NCI-H187 treated with DMSO at 0.1 percent for 48 hours (cell line): ENCODE measurements around the gene S100A2.

Experiments
- DNase-seq: peaks from one replicate; lab custom pipeline; 2025; lab: John Stamatoyannopoulos, UW

The S100A2 gene

DNA sequence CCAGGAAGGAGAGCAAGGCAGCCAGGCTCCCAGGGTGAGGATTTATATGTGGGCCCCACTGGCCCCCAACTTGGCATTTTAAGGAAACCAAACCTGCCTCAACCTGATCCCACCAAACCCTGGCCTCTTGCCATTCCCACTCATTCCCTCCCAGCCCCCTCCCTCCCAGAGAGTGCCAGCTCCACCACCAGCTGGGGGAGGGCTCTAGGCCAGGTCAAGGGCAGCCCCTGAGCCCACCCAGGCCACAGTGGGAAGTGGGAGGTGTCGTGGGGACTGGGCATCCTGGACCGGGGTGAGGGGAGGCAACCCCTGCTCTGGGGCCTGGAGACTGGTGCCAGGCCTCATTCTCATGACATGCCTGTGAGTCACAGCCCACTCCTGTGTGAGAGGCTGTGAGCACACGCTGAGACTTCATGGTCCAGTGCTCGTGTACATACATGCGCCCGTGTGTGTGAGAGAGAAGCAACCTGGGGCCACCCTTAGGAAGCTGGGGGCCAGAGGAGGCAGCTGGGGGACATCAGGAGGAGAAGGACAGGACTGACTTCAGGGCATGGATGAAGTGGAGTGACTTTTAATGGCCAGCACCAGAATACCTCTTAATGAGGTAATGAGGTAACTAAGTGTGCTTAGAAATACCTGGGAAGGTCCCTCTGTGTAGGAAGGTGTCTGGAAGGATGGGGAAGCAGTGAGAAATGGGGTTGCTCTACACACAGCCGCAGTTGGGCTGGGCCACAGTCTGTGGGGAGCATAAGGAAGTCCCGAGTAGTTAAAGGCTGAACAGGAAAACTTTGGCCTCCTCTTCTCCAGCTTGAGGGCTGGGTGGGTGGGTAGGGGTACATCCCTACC lies at the start of gene S100A2:
TSS of gene S100A2 (minus strand) at position 316 of the 846 bp plus-strand sequence. CDS start 1,967 bp downstream, outside the sequence.
- no peak for DNase-seq

DNA sequence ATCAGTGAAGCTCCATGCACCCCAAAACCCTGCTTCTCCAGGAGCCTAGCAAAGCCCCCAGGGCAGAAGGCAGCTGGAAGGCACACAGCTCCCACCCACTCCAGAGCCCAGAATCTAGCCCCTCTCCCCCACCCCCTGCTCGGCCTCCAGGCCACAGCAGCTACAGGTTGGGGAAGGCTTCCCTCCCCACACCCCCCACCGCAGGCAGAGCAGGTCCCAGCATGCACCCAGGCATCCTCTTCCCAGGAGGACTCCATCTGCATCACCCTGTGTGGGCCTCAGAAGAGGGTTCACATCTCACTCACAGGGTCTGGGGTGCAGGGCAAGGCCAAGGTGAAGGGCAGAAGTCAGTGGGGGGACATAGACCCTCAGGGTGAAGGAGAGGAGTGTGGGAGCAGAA lies 49.8 kb upstream of the S100A2 start:
- no peak for DNase-seq

DNA sequence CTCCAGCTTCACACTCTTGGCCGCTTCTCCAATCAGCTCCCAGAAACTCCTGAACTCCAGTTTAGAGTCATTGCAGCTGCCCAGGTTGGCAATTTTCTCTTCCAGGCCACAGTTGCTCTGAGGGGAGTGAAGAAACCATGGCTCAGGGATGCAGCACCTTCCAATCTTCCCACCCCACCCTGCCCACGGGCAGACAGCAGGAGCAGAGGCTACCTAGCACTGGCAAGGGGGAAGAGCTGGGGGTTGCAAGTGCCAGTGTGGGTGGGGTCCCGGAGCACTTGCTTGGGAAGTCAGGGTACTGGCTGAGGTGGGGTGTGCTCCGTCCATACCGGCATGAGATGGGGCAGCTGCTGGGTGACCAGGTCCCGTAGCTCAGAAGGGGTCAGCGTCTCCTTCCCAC lies 49.3 kb upstream of the S100A2 start:
- no peak for DNase-seq

DNA sequence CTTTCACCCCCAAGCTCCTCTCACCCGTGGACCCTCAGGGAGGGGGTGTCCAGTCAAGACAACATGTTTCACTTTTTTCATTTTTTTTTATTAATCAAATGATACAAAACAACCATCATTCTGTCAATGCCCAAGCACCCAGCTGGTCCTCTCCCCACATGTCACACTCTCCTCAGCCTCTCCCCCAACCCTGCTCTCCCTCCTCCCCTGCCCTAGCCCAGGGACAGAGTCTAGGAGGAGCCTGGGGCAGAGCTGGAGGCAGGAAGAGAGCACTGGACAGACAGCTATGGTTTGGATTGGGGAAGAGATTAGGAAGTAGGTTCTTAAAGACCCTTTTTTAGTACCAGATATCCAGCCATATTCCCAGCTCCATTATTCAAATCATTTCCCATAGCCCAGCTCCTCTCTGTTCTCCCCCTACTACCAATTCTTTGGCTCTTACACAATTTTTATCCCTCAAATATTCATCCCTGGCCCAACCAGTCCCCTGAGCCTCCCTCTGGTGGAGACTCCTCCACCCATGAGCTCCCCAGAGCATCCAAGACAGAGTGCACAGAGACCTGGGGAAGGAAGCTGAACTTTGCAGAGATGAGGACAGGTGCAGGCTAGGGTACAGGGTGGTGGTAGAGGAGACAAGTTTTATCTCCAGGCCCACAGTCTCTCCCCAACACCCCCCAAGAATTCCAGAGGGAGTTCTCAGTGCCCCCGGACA lies 48.7 kb upstream of the S100A2 start:
- no peak for DNase-seq

DNA sequence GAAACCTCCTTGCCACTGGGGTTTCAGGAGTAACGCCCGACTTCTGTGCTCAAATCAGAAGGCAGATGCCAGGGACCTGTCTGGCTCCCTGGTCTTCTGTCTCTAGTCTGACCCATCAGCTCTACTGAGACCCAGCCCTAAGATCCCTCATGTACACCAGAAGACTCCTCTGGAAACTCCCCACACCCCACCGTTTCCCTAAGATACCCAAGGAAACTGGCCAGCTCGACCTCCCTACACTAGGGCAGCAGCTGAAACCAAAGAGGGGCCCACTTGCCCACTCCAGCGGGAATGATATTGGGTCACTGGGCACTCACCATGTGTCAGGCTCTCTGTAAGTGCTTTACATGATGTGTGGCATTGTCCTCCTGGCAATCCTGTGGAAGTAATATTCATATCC lies 47.8 kb upstream of the S100A2 start:
- no peak for DNase-seq

DNA sequence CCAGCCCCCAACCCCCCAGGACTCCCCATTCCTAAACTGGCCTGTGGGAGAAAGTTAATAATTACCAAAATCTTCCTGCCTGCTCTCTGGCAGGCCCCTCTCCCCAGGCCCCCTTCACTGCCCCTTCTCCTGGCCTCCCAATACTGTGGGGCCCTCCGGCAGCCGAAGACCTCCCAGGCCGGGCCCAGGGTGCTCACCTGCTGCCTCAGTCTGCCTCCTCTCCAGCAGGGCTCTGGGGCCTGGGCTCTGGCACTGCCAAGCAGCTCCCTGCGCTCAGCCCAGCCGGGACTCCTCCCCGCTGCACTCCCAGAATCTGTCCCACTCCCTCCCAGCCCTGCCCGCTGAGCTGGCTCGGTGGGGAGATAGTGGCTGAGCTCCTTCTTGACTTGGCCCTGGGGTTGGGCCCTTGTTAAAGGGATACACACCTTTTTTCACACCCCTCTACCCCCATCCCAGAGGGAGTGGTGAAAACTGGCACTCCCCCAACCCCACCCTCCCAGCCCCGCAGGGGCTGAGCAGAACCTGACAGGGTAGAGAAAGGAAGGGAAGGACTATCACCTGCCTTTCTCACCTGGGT lies 47.2 kb upstream of the S100A2 start, which contains the start of gene S100A16:
TSS of gene S100A16 (minus strand) at position 383 of the 577 bp plus-strand sequence. CDS start 4,986 bp downstream, outside the sequence.
- no peak for DNase-seq

DNA sequence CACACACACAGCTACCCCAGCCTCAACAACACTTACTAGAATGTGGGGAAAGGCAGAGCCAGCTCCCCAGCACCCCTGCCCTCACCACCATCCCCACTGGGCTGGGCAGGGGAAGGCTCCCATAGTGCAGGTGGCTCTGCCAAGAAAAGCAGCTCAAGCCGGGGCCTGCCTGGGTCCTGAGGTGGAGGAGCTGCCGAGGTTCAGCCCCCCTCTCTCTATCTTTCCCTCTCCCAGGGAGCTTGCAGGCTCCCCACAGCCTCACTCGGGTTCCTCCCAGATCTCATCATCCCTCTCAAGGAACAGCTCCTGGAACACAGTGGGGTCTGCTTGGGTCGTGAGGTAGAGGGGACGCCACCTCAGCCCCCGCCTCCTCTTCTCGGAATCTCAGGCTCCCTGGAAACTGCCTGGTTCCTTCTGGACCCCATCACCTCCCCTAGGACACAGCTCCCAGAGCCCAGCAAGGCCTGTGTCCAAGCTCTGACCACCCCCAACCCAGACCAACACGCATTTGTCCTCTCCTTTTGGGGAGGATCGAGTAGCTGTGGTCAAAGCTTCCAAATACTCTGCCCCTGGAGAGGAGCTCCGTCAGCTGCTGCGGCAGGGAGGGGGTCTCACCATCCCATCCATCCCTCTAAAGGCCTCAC lies 46.6 kb upstream of the S100A2 start:
- no peak for DNase-seq

DNA sequence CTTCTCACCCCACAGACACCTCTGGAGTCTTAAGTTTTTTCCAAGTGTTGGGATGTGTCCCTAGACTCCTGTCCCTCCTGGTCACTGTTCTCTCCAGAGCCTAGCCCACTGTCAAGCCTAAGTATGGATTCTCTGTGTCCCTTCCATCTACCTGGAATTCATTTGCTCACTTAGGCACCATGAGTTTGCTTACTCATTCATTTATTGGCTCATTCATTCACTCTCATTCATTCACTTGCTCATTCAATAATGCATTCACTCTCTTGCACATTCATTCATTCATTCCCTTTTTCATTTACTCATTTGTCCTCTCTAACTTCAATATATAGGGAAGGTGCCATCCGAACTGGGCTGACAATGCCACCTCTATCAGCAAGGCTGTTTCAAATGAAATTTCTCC lies 45.7 kb upstream of the S100A2 start:
- no peak for DNase-seq

DNA sequence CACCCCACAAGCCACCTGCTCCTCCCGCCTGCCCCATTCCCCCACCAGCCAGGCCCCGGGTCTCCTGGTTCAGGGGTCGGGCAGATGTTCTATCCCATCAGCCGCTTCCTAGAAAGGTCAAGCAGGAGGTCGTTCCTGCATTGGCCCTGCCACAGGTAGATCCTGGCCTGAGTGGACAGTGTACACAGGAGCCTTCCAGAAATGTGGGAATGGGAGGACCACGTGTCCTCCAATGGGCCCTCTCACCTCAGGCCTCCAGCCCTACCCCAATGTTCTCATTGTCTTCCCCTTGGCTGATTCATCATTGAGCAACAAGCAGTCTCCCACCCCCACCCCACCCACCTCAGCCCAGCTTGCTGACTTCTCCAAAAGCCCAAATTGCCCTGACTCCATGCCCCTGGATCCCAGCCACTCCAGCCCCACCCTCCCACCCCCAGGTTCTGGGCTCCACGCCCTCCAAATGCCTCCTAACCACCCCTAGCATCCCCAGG lies 45.2 kb upstream of the S100A2 start:
- no peak for DNase-seq

DNA sequence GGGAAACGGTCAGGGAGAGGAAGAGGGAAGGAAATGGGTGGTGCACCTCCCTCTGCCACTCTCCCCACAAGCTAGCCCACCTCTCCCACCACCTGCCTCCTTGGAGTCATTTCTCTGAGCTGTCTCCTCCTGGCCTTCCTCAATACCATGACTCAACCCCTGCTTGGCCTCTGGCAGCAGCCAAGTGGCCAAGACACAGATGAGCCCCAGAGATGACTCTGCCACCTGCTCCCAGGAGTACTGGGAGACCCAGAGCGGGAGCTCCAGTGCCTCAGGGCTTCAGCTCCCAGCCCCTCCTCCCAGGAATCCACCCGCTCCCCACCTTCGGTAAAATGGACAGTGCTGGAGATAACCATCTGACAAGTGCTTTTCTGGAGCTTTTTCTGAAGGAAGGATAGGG lies 44.7 kb upstream of the S100A2 start:
- no peak for DNase-seq

DNA sequence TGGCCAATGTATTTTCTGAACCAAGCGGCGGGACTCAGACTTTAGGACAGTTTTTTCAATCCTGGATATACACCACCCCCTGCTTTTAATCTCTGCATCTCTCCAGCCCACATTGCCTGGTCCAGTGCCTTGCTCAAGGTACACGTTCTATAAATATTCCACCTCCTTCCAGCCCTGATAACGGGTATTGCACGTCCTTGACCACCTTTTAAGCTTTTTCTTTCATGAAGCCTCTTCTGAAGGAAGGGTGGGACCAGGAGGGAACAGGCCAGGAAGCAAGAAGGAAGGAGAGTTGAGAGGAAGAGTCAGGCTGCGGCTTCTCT lies 43.9 kb upstream of the S100A2 start:
- no peak for DNase-seq

DNA sequence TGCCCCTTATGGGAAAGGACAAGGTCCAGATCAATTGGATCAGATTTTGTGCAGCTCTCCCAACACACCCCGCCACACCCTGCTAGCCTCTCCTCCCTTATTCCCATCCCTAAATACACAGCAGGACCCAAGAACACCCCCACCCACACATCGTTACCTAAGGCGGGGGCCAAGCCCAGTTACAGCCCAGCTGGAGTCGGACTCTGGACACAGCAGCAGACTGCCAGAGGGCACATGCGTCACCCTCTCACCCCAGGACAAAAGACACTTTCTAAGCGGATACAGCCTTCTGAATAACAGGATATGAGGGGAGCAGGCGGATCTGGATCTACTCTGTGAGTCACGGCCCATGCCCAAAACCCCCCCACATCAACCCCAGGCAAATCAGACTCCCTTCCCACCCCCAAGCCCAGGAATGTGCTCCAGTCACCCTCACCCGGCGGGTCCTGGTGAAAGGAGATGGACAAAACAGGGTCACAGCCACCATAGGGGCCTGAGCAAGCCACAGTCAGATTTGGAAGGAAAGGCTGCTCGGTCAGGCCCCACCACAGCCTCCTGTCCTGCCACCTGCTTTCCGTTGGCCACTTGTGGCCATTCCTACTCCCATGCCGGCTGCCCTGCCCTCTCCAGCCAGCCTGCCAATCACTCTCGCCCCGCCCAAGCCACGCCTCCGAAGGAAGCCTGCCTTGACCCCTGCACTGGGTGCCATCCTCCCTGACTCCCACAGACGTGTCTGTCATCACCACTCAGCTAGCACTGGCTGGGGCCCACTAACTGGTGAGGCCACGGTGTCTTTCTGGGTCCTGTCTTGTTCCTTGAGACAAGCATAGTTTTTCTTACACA lies 43.3 kb upstream of the S100A2 start:
- DNase-seq = no peak

DNA sequence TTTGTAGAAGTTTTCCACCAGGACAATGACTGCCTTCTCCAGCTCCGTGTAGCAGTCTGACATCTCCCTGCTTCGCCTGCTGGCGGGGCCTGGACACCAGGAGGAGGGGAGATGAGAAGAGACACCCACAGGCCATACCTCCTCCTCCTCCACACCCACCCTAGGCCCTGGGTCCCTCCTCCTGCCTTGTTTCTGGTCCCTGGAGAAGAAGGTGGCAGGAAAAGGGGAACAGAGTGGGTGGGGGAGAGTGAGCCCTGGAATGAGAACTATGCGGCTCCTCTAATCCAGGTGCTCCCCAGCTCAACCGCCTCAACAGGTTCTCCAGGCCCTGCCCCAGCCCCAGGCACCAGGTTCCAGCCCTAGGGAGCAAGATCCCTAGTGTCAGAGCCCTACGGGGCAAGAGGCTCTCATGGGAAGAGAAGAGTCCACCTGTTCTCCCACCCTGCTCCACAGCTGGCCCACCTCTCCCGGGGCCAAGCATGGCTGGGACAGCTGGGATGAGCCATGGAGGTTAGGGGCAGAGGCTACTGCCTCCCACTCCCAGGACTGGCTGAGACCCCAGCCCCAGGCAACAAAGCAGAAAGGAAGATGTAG lies 42.5 kb upstream of the S100A2 start:
- no peak for DNase-seq

DNA sequence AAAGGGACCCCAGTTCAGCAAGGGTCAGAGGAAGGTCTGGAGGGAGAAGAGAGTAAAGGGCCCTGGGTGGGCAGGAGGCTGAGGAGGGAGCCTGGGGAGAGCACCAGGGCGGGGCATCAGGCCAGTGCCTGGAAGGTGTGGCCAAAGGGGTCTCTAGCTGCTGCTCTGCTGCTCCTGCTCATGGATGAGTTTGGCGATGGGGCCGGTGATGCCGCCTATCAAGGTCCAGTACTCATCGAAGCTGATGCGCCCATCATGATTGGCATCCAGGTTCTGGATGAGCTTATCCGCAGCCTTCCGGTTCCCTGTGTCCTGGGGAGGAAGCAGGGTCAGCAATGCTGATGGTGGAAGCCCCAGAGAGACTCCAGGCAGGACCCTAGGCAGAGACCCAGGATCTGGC lies 41.7 kb upstream of the S100A2 start:
- no peak for DNase-seq

DNA sequence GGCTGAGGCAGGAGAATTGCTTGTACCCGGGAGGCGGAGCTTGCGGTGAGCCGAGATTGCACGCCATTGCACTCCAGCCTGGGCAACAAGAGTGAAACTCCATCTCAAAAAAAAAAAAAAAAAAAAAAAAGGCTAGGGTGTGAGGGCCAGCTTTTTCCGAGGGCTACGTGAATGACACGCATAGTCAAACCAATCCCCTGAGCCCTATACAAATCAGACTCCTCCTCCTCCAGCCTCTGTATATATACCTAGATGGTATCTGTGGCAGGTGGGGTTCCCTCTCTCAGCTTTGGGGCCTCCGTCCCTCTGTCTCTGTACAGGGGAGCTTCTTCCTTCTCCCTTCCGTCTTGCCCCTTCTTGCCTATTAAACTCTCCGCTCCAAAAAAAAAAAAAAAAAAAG lies 40.5 kb upstream of the S100A2 start:
- no peak for DNase-seq

DNA sequence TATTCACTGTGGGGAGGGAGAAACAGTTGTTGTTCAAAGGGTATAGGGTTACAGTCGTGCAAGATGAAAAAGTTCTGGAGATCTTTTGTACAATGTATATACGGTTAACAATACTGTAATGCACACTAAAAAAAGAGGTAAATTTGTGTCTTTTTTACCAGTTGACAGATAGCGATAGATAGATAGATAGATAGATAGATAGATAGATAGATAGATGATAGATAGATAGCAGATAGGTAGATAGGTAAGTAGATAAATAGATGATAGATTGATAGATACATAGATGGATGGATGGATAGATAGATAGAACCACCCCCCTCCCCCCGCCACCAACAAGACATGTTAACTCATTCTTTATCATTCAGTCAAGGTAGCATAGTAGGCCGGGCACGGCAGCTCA lies 37.1 kb upstream of the S100A2 start:
- DNase-seq = no peak

DNA sequence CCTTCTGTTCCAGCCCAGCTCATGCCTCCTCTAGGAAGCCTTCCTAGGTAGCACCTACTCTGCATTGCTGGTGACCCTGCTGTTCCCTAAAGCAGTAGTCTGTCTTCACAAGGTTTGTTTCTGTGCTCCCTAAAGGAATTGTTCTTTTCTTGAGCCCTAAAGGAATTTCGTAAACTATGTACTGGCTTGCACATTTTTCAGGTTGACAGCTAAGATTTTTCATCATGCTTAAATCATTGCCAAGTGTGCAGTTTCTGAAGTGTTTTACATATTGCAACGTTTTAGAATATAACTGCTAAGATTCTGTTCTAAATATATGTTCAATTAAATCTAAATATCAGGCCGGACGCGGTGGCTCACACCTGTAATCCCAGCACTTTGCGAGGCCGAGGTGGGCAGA lies 34.2 kb upstream of the S100A2 start:
- DNase-seq = no peak

DNA sequence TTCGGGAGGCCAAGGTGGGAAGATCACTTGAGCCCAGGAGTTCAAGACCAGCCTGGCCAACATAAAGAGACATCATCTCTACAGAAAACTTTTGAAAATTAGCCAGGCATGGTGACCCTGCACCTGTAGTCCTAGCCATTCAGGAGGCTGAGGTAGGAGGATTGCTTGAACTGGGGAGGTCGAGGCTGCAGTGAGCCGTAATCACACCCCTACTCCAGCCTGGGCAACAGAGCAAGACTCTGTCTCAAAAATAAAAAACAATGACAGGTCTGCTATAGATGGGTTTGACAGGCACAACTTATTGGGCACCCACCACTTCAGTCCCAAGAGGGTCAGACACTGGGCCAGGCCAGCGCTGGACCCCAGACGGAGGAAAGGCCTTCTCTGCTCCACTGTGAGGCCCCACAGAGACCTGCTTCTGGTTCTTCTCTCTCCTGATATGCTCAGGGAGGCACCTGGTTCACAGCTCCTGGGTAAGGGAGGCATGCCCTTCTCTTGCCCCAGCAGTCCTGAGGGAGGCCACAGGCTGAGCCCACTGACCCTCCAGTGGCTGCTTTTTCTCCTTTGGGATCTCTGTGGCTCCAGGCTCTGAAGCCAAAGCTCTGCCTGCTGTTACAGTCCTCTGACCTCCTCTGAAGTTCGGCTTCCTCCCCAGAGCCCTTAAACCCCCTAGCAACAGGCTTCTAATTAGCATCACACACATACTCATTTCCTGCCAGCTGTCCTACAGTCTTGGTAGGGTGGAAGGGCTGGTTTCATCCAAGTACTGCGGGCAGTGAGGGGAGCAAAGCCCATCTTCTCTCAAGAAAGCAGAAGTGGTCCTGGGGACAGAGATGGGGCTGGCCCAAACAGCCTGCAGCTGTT lies 32.9 kb upstream of the S100A2 start:
- DNase-seq = no peak

DNA sequence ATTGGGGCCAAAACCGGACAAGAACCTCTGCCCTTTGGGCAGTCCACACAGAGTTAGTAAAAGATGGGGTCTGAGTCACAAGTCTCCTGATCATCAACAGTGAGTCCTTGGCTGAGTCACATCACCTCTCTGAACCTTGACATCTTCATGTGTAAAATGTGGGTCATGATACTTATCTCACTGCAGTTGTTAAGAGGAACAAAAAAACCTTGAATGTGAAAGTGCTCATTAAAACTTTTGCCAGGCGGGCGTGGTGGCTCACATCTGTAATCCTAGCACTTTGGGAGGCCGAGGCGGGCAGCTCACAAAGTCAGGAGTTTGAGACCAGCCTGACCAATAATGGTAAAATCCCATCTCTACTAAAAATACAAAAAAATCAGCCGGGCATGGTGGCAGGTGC lies 31.6 kb upstream of the S100A2 start:
- no peak for DNase-seq

DNA sequence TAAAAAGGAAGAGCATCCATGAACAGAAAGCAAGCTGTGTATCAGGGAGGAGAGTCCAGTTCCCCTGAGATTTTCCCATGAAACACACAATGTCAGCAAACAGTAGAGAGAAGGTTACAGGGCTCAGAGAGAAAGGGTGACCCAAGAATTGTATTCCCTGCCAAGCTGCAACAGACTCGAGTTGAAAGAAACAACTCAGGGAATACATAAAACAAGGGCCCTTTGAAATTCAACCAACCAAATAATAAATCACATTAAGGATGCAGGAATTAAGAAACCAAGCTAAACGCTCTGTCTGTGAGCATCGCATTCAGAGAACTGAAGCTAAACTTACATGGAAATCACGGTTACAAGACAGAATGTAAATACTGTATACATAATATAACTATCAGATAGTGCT lies 27.1 kb upstream of the S100A2 start:
- DNase-seq = no peak
